SH-SY5Y (cell line): Measurements from ENCODE around the gene SLC24A3.

Experiments used
- GATA2 ChIP-seq: IDR thresholded peaks from 2 replicates; pipeline ENCODE4 v1.6.1; 2011; ENCODE audit warnings: mild to moderate bottlenecking, low read depth, low read length
- GATA3 ChIP-seq: IDR thresholded peaks from 2 replicates; pipeline ENCODE4 v1.6.1; 2011; ENCODE audit warnings: low read depth, mild to moderate bottlenecking, low read length, moderate library complexity

SLC24A3 gene

DNA sequence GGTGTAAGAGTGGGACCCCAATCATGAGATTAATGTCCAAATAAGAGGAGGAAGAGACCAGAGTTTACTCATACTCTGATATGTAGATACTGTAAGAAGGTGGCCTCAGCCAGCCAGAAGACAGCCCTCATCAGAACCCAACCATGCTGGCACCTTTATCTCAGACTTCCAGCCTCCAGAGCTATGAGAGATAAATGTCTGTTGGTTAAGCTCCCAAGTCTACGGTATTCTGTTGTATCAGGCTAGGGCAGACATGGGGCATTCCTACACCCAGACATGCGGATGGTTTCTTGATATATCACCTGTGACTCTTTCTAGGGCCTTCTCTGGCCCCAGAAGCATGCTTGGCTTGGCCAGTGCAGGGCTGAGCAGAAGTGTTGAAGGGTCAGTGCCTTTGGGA lies 298.2 kb downstream of the SLC24A3 start:
- TF ChIP-seq GATA2: no peak
- no peak for TF ChIP-seq GATA3

- TF ChIP-seq GATA2 (no peak), GATA3 (no peak)
Observed at GRCh38 chr20:19511931-19512330, 299.5 kb downstream of the SLC24A3 start.

DNA sequence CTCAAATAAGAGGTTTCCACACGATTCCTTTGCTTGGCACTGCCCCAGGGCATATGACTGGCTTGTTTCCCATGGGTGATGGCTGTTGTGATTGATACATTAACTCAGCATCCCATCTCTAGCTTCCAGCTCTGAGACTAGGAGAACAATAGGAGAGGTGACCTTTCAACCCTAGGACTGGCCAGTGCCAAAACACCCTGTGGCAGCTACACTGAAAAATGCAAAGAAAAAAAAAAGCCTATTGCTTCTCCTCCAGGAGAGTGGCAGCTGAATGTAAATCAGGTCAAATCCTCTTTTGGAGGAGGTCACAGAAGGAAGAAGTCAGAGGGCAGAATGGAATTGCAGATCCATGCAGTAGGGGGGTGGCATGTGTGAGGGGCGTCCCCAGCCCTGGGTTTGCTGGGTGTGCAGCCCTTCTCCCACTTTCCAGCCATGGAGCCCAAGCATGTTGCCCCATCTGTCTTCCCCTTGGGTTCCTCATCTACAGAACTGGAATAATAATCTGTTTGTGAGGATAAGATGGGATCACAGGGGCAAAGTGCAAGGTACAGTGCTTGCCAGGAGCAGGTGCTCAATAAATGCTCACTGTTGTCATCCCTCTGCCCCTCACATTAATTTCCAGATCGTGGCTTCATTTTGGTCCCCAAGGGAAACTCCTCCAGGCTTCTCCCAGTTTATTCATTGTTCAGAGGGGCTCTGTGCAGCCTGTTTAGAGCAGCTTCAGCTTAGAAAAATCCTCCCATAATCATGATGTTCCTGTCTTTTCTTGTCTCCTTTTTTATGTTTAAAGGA lies 300.6 kb downstream of the SLC24A3 start:
- no peak for TF ChIP-seq GATA3
- TF ChIP-seq GATA2: no peak

GRCh38 chr20:19515074-19515473 lies 302.6 kb downstream of the SLC24A3 start:
- TF ChIP-seq GATA2 (no peak), GATA3 (no peak)

- TF ChIP-seq GATA2: no peak
- TF ChIP-seq GATA3: no peak
Observed at GRCh38 chr20:19519466-19519865, 307.0 kb downstream of the SLC24A3 start.

- TF ChIP-seq GATA3 (no peak), GATA2 (no peak)
Observed at GRCh38 chr20:19520261-19520660, 307.8 kb downstream of the SLC24A3 start.

DNA sequence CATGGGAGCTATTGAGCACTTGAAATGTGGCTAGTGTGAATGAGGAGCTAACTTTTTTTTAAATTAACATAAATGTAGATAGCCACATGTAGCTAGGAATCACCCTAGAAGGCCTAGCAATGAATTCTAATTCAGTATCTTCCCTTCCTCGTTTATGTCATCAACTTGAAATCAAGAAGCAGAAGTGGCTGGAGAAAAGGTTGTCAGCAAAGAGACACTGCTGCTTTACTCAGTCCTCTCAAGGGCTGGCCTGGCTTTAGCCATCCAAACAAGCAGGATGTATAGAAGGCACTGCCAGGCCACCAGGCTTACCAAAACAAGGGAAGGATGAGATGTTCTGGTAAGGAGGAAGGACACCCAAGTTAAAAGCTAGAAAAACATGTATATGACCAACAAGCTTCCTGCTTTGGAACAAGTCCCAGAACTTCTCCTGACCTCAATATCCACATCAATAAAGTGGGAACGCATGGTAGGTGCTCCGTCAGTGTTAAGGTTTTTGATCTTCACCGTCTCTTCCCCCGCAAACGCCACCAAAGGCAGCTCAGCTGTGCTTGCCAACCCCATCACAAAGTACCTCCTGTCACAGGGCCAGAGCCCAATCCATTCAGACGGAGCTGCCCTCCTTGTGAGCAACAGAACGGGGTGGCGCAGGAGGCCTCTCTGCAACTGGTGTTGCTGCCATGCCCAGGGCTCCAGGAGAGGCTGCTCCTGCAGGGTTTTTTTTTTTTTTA lies 309.8 kb downstream of the SLC24A3 start:
- TF ChIP-seq GATA2 (no peak), GATA3 (no peak)

GRCh38 chr20:19522836-19523590 lies 310.6 kb downstream of the SLC24A3 start:
- TF ChIP-seq GATA3 (no peak), GATA2 (no peak)

DNA sequence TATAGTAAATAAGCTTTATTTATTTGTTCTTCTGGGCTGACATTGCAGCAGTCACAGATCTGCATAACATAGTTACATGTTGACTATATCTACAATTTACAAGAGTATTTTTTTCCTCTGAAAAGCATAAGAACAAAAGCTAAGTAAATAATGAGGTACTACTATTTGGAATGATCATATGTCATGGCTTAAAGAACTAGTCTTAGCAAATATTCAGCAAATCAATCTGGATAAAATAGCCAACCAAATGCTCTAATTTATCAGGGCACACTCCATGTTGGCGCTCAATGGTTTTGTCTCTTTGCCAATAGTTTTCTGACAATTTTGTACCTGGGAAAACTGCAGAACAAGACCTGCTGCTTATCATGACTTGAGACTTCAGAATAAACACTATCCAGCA lies 312.2 kb downstream of the SLC24A3 start:
- TF ChIP-seq GATA3 (no peak), GATA2 (no peak)

- no peak for TF ChIP-seq GATA2
- no peak for TF ChIP-seq GATA3
Observed at GRCh38 chr20:19527509-19527908, 315.1 kb downstream of the SLC24A3 start.

DNA sequence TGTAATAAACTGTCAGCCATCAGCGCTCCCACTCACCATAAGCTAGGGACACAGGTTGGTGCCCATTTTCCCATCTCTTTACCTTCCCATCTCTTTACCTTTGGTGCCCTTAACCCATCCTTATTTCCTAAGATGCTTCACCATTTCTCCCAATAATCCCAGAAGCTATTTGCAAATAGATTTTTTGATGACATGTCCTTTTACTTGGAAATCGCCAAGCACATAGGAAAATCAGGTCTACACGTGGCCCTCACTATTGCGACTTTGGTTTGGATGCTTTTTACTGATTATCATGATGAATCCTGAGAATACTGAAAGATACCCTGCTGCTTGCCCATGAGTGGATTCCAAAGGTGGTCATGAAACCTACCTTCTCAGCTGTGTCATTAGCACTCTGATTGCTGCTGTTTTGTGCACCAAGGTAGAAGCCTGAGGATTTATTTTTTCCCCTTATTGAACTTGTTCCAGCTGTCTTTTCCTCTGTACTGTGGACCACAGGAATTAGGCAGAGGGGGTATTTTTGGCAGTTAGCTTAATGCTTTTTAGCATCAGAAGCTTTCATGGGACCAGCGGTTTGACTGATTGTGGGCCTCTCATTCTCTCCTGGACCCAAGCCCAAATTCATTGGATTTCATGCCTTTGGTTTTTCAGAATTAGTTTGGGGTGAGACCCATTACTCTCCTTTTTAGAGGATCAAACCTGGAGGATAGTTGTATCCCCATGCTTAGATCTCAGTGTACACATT lies 316.0 kb downstream of the SLC24A3 start:
- no peak for TF ChIP-seq GATA2
- no peak for TF ChIP-seq GATA3

DNA sequence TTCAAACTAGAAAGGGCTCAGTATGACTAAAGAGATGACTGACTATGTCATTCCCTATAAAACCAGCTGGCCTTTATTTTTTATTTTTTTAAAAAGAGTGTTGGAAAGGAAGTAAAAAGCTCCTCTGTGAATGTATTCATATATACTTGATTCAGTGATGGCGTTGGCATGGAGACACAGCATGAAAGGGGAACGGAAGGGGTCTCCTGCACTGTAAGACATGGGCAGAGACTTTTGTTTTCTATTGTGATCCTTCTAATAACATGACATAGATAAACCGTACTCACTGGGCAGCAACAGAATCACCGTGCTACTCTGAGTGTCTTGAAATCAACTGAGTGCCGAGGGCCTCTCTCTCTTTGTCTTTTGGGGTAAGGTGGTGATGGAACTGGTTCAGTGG lies 317.6 kb downstream of the SLC24A3 start:
- no peak for TF ChIP-seq GATA2
- no peak for TF ChIP-seq GATA3

GRCh38 chr20:19531446-19531845 lies 319.0 kb downstream of the SLC24A3 start:
- TF ChIP-seq GATA3 (no peak), GATA2 (no peak)

GRCh38 chr20:19538556-19538955 lies 326.1 kb downstream of the SLC24A3 start:
- TF ChIP-seq GATA2 (no peak), GATA3 (no peak)

- TF ChIP-seq GATA3 (no peak), GATA2 (no peak)
Observed at GRCh38 chr20:19539191-19539590, 326.7 kb downstream of the SLC24A3 start.
